ENCODE measurements around the gene SLC27A6.
"Not testable (repeated sequence)": the region's sequence is repeated elsewhere in the genome, so short reads cannot be mapped to it uniquely, and the experiment has no call there.

SLC27A6 gene
- long read RNA-seq, donor 1, result 0 reads
- long read RNA-seq, donor 2, result 0 reads
- long read RNA-seq, donor 3, result 0 reads
- long read RNA-seq, donor 4, result 0 reads
- long read RNA-seq, donor 5, result 0 reads
- long read RNA-seq, donor 6, result 0 reads
- long read RNA-seq, donor 7, result 0 reads
- long read RNA-seq, donor 8, result 0 reads

- DNase-seq, result peak; percentile 69
Measured at GRCh38 chr5:128965011-128965637, at the start of gene SLC27A6. TSS of gene SLC27A6 (plus strand) at chr5:128965488. CDS start at chr5:128966138, 650 bp downstream.

- no peak for DNase-seq
Measured at GRCh38 chr5:128919542-128919941, 45.7 kb upstream of the SLC27A6 start.

- no peak for DNase-seq
Measured at GRCh38 chr5:128920345-128921215, 44.7 kb upstream of the SLC27A6 start.

DNA sequence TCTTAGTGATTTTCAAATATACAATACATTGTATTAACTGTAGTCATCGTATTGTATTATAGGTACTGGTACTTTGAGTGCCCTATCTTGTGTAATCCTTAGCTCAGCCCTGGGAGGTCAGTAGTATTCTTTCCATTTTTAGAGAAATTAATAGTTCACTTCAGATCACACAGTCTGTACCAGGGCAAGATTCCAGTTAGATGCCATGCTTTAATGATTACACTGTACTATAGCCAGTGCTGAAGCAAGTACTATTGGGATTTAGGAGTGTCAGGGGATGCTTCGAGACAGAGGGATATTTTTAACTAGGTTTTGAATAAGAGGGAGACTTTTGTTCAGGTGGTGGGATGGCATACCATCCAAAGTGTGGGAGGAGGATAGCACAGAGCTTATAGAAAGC lies 41.0 kb upstream of the SLC27A6 start:
- no peak for DNase-seq

DNA sequence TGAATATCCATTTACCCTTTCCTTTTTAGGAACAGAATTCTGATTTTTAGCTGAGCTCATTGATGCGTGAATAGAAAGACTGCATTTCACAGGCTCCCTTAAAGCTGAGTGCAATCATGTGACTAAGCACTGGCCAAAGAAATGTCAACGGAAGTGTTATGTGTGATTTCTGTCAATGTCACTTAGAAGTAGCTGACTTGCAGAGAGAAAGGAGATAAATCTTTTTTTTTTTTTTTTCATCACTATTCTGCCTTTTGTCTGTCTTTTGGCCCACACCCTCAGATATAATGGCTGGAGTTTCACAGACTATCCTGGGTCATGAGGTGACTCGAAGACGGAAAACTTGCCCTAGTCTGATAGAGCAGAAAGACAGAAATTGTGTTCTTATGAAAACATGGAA lies 39.3 kb upstream of the SLC27A6 start:
- no peak for DNase-seq

DNA sequence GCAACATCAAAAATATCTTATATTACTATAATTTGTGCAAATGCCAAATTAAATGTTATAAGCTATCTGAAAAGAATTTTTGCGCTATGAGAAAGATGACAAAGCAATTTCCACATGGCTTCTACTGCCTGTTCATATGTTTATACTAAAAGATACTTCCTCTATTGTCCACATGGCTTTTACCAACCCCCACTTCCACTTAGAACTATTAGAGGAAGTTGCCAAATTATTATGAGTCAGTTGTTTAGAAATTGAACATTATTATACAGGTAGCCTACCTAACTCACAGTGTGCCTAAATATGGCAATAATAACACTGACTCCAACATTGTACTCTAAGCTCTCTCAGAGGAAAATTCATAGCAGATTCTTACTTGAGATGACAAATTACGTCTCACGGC lies 37.6 kb upstream of the SLC27A6 start:
- no peak for DNase-seq

- not testable (repeated sequence) for DNase-seq
Measured at GRCh38 chr5:128932232-128932631, 33.1 kb upstream of the SLC27A6 start.

GRCh38 chr5:128943100-128943499 lies 22.2 kb upstream of the SLC27A6 start:
- not testable (repeated sequence) for DNase-seq

GRCh38 chr5:128949847-128950546 lies 15.3 kb upstream of the SLC27A6 start:
- DNase-seq, result no peak

DNA sequence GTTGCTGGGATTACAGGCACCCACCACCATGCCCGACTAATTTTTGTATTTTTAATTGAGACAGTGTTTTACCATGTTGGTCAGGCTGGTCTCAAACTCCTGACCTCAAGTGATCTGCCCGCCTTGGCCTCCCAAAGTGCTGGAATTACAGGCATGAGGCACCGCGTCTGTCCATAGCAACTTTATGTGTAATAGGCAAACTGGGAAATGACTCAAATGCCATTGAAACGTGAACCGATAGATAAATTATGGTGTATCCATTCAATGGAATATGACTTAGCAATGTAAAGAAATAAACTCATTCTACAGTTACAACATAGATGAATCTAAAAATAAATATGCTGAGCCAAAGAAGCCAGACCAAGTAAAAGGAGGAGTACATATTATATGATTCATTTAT lies 14.0 kb upstream of the SLC27A6 start:
- not testable (repeated sequence) for DNase-seq

DNA sequence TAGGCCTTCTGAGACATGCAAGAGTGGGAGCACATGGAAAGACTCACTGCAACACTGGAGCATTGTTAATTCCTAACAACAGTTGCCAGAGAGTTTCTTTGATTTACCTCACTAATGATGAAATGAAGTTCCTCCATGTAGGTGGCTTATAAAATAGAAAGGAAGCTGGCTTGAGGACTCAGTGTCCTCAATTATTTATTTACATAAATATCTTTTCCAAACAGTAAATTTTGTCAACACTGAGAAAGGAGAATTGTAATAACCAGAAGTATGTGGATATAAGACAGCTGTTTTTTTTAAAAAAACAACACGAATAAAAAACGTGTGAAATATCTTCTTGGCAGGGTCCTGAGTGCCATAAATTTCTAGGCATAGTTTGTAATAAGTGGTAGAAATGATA lies 9.1 kb upstream of the SLC27A6 start:
- no peak for DNase-seq

GRCh38 chr5:128962211-128962610 lies 3.1 kb upstream of the SLC27A6 start:
- DNase-seq, result no peak

DNA sequence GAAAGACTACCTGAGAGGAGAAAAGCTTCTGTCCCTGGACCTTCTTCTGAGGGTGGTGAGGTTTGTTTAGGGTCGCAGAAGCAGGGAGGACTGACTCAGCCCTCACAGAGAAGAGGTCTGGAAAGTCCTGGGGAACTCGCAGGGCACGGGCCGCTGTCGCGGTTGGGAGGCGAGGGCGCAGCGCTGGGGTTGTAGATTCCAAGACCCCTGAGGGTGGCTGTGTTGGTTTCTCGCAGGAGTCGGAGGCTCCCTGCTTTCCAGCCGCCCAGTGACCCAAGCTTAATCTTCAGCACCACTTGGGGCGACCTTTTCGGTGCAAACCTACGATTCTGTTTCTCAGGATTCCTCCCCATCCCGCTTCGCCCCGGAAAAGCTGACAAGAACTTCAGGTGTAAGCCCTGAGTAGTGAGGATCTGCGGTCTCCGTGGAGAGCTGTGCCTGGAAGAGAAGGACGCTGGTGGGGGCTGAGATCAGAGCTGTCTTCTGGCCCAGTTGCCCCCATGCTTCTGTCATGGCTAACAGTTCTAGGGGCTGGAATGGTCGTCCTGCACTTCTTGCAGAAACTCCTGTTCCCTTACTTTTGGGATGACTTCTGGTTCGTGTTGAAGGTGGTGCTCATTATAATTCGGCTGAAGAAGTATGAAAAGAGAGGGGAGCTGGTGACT lies 482 bp downstream of the SLC27A6 start:
- DNase-seq, result peak; percentile 41

DNA sequence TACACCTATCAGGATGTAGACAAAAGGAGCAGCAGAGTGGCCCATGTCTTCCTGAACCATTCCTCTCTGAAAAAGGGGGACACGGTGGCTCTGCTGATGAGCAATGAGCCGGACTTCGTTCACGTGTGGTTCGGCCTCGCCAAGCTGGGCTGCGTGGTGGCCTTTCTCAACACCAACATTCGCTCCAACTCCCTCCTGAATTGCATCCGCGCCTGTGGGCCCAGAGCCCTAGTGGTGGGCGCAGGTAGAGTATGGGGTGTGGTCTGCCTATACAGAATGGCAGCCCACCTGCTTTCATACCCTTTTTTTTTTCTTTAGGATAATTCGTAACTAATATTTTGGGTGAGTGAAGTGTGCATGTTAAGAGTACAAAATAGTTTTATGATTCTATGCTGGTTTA lies 1.1 kb downstream of the SLC27A6 start:
- DNase-seq, result no peak

DNA sequence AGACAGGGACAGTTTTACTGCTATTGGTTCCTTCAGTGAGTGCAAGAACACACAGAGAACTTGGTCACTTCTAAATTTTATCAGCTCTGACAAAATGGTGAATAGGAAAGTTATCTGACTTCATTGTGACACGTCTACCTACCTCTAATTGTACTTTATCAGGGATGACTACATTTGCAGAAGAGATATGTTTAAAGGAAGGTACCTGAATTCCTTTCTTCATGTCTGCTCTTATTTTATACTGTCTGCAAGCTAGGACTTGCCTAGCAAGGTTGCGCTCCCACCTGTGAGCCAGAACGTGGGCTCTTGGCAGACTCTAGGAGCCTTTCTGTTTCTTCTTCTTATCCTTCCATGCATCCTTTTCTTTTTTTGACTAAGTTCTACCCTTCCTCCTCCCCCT lies 1.6 kb downstream of the SLC27A6 start:
- no peak for DNase-seq

GRCh38 chr5:128973244-128973643 lies 8.0 kb downstream of the SLC27A6 start:
- DNase-seq, result no peak

- DNase-seq, result no peak
Measured at GRCh38 chr5:128974567-128974966, 9.3 kb downstream of the SLC27A6 start.

- no peak for DNase-seq
Measured at GRCh38 chr5:128979761-128980160, 14.5 kb downstream of the SLC27A6 start.

DNA sequence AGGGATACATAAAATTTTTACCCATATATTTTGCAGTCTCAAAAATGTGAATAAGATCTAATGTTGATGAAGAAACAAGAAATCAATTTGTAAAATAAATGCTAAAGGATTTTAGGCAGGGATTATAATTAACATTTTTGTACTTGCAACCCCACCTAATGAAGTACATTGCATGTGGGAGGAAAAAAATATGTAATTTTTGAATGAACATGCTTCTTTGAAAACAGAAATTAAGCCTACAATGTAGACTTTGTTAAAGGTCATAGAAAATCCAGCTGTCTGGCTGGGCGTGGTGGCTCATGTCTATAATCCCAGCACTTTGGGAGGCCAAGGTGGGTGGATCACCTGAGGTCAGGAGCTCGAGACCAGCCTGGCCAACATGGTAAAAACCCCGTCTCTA lies 15.6 kb downstream of the SLC27A6 start:
- DNase-seq, result no peak

- no peak for DNase-seq
Measured at GRCh38 chr5:128984480-128984879, 19.2 kb downstream of the SLC27A6 start.

DNA sequence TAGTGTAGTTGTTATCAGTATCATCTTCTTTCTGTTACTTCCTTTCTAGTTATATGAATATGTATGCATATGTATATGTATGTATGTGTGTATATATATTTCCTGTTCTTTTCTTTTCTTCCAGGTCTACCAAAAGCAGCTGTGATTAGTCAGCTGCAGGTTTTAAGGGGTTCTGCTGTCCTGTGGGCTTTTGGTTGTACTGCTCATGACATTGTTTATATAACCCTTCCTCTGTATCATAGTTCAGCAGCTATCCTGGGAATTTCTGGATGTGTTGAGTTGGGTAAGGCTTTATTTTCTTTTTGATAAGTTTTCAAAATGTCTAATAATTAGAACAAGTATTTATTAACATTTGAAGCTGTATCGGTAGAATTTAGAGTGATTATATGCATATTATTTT lies 23.2 kb downstream of the SLC27A6 start:
- DNase-seq, result no peak

GRCh38 chr5:129001841-129002526 lies 36.7 kb downstream of the SLC27A6 start:
- peak; percentile 18 for DNase-seq
